Measurements from ENCODE around the gene CADM3.

GRCh38 chr1:159171254-159171687 lies at the start of gene CADM3:
- TF ChIP-seq CTCF (IDR thresholded peaks at IDR 0.05) (no peak), POLR2A (IDR thresholded peaks at IDR 0.05) (no peak), POLR2AphosphoS5 (IDR thresholded peaks at IDR 0.05; ENCODE audit: insufficient read depth in 1 of 2, low read depth in 1 of 2) (peak in 1 of 2 donors; percentile 37)
